Activated CD4-positive, CD25-positive, alpha-beta regulatory T cell (primary cell): ENCODE measurements around the gene SF3A1.

Experiments used
- DNase-seq, 4 experiments: peaks; one replicate each; lab custom pipeline; 2025; lab: John Stamatoyannopoulos, UW

The SF3A1 gene

DNA sequence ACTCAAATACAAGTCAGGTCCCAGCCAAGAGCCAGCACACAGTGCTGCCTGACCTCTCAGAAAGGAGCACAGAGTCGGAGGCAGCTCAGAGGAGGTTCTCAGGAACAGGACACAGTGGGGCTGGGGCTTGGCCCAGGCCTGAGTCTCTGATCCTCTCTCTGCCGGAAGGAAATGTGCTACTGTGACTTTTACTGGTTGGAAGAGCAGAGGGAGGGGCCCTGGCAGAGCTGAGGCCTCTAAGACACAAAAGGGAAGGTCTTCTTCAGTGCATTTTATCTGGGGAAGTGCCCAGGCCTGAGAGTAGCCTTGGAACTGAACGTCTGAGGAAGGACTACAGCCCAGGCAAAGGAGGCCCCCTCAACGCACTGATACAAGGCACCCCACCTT lies 51.2 kb downstream of the SF3A1 start:
- DNase-seq, result peak in 1 of 4 experiments; percentile 33

DNA sequence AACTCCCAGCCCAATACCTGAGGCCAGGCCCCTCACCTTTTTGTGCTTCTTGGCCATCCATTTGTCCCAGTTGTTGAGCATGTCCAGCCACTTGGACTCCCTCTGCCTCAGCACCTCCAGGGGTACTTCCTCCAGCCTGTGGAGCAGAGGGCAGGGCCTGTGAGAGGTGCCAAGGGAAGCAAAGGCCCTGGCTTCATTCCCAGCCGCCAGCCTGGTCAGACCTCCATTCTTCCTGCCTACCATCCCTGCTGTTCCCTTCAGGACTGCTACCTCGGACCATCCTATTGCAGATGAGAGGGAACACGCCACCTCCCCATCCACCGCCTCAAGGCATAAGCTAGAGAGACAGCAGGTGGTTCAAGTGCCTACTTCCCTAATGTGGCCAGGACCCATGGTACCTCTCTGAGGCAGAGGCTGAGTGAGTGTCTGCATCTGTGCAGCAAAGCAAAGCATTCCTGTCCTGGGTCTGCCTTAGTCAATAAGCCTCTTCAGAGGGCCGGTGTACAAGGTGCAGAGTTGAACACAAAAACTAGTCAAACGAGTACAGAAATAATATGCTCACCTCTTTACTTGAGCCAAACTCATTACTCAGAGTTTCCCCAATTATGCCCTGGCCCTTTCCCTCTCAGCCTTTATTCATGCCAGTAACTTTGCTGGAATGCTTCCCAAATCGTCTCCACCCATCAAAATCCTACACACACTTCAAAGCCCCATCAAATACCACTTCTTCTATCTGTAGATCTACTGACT lies 52.0 kb downstream of the SF3A1 start:
- DNase-seq, result no peak

DNA sequence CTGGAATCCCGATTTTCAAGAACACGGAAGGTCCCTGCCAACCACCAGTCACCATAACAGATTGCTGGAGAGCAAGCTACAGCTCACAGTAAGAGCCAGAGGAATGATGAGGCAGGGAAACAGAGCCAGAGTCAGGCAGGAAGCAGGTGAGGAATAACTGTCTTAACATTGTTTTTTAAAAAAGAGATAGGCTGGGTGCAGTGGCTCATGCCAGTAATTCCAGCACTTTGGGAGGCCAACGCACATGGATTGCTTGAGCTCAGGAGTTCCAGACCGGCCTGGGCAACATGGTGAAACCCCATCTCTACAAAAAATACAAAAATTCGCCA lies 53.9 kb downstream of the SF3A1 start:
- DNase-seq, result no peak

DNA sequence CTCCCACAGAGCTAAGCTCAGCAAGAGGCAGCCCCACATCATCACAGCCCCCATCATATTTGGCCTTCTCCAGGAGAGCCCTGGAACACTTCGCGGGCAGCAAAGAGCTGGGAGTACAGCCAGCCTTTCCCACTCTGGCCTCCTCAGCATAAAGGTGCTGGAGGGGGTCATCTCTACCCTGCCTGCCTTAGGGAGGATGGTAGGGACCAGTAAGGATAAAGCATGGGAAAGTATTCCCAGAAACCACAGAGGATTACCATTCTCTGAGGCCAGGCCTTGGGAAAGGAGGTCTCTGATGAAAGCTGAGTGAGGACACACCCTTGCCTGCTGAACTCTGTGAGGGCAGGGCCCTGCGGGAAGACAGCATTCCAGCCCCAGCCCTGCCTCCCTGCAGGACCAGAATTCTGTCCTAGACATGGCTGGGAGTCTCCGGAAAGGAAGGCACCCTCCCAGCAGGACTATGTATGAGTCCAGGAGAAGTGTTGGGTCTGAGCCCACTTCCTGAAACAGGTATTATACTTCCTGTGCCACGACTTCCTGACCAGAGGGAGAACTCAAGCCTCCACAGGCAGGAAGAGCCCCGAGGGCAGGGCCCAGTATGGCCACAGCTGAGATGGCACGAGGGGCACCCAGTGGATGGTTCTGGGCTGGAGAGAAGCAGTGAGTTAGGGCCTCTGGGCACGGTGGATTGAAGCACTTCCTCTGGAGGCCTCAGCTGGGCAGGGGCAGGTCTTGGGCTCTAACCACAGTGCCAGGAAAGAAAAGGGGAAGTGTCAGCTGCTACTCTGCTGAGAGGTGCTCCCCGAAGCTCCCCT lies 54.5 kb downstream of the SF3A1 start:
- no peak for DNase-seq

- DNase-seq, result no peak
Measured at GRCh38 chr22:30299322-30299721, 57.4 kb downstream of the SF3A1 start.

DNA sequence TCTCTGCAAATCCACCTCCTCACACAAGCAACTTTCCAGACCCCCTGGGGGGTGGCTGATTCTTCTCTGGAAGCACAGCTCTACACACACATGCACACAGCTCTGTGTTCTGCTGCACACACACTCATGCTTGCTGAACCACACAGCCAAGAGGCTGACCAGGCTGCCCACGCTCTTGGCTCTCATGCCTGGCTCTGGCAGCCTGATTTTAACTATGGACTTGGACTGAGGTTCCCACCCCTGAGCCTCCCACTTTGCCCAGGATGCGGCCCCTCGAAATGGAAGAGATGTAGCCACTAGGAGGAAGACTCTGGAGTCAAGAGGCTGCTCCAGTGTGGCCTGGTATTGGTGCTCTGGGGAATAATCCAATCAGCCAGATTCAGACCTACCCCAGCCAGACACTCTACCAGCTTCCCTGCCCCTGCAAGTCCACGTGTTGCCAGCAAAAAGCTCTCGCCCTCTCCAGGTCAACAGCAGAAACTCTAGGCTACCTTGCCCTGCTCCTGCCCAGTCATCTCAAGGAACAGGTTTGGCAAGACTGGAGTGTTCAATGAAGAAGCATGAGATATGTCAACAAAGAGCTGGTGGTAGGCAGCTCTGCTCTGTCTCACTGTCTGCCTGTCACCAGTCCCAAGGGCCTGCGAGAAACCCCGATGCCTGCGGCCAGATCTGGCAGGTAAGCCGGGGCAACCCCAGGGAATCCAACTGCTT lies 58.5 kb downstream of the SF3A1 start:
- no peak for DNase-seq

DNA sequence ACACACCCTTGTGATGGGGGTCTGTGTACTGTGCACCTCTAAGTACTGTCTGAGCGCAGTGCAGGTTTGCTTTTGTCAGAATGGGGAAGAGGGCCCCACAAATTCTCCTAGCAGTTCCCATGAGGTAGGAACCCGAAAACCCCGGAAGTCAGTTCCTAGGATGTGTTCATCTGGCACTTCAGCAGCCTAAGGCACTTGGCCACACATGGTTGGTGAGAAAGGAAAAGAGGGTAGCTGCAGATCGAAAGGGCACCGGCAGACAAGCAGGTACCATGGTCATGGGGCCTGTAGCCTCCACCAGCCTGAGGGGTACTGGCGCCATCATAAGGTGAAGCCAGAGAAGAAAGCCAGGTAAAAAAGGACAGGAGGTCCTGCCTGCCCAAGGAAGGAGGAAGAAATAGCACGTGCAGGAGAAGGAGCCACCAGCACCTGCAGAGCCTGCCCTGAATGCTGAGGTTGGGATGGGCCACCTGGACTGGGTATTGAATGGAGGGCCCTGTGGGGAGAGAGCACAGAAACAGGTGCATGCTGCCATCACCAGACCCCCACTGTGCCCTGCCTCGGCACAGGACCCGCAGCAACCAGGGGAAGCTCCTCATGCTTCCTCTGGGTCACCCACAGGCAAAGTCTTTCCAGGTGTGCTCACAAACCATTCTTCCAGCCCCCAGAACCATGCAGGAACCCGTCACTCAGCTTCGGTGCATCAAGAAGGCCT lies 59.3 kb downstream of the SF3A1 start:
- no peak for DNase-seq

DNA sequence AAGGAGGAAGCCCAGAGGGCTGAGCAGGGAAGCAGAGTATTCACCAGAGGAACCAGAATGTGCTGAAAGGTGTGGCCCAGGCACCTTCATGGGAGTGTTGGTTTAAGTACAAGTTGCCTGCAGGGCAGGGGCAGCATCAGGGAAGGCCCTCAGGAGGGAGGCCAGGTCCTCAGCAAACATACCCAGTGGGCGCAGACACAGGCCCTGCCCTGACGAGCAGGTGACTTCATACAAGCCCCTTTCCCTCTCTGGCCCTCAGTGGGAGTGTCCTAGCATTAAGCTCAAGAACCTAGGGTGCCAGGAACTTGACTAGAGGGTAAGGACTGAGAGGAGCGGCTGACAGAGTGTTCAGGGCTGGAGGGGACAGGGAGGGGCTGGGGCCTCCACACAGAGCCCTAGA lies 59.9 kb downstream of the SF3A1 start:
- DNase-seq, result no peak

DNA sequence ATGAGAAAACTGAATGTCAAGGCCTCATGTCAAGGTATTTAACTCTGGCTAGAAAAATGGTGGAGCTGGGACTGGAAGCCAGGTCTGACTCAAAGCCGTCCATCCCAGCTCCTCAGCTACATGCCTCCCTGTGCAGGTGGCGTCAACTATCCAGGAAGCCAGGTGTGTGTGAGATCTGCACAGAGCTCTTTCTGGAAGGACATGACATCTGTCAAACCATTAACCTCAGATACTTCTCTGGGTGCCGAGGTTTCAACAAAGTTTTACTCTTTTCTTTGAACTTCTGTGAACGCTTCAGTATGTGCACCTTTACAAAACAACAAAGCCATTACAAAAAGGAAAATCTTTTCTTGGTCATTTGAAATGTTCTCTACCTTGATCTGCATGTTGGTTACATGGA lies 60.4 kb downstream of the SF3A1 start:
- DNase-seq, result no peak

DNA sequence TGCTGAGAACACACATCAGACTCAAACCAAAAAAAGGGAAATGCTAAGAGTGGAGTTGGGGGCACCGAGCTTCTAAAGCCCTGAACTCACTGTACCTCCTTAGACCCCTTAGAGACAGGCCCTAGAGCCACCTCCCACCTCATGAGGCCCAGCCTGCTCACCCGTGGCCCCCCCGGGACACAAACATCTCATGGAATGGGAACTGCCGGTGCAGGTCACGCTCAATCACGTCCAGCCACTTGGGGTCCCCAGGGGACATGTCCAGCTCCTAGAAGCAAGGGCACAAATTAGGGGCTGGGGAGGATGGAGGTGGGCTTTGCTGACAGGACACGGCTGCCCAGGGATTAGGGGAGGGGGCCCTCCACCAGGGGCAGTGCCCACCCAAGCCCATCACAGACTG lies 61.1 kb downstream of the SF3A1 start:
- DNase-seq, result no peak

GRCh38 chr22:30294830-30295229 lies 61.9 kb downstream of the SF3A1 start:
- DNase-seq, result no peak

DNA sequence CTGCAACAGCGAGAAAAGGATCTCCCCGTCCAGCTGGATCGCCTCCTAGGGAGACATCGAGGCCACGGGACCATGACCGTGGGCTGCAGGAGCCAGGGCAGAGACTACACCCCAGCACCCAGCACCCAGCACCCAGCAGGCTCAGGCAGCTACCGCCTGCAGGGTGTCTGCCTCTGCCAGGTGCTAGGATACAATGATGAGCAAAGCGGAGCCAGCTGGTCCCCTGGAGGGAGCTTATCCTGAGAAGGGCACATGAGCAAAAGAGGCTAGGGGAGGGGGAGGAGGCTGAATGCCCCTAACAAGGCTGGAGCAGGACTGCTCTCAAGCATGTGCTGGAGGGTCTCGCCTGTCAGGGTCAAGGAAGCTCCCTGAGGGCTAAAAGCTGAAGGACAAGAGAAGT lies 62.6 kb downstream of the SF3A1 start:
- no peak for DNase-seq

DNA sequence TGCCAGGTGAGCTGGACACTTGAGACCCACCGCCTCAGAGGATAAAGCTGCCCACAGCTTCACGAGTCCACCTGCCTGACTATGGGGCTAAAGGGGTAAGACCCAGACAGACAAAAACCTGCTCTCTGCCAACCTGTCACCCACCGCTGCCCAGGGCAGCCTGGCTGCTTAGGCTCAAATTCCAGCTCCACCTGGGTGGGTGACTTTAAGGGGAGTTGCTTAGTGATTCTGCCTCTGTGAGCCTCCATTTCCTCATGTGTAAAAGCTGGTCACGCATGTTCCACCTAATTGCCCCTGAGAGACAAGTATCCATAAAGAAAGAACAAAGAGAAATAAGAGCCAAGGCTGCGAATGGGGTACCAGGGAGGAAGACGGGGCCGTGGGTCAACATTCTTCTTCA lies 63.7 kb downstream of the SF3A1 start:
- DNase-seq, result no peak

GRCh38 chr22:30292069-30292970 lies 64.4 kb downstream of the SF3A1 start:
- DNase-seq, result no peak

GRCh38 chr22:30291058-30291892 lies 65.4 kb downstream of the SF3A1 start:
- DNase-seq, result no peak

- no peak for DNase-seq
Measured at GRCh38 chr22:30290342-30291057, 66.2 kb downstream of the SF3A1 start.

DNA sequence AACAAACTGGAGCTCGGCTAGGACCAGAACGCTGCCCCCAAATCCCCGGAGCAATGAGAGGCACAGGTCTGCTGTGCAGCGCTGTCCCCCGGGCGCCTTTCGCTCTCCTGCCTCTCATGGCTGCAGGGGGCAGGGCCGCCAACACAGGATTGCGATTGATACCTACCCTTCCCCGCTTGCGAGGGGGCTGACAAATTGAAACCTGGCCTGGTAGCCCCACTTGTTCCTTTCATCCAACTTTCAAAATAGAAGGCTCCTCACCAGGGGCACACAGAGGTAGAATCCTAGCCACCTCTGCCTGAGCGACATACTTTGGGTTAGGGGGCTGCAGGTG lies 66.7 kb downstream of the SF3A1 start:
- no peak for DNase-seq

DNA sequence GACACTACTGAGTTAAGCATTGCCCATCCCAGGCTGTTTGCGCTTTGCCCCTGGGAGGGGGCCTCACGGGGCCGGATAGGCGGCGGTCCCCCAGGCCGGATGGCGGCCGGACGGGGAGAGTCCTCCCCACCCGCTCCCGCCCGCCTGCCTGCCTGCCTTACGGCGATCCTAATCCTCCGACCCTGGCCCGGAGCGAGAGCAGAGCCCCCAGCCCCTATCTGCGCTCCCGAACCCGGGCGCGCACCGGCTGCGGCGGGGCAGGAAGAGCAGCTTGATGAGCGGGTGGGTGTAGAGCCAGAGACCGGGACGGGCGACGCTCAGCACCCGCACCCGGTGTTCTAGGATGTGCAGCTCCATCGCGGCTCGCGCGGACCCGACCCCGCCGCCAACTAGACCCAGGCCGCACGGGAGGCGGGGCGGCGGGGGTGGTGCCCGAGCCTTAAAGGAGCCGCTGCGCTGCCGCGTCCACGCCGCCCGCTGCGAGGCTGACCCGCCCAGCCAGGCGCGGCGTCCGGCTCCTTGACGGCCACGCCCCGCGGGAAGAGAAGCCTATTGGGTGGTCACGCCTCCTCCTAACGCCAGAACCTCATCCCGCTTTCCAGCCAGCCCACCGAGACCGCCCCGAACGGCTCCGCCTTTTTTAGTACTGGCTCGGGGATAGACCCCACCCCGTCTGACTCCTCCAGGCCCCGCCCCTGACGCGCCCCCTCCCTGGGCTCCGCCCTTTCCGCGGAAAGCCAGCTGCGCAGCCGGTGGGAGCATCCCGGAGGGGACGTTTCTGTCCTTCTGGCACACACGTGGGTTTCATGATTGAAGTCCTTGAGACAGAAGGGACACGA lies 67.3 kb downstream of the SF3A1 start, which contains the start of gene CASTOR1:
Gene CASTOR1, minus strand, starts transcription at position 365 of the 839 bp plus-strand sequence. Its CDS starts 8 bp downstream, at position 357.
- peak; percentile 68 to 83 (median 78) for DNase-seq
